HCT116 (cell line): ENCODE data around the gene GBP6. TPM values are rescaled to one million over a fixed set of nuclear protein-coding genes. Genes with fewer than 3 reads are reported as not detected.
"Not testable (repeated sequence)": the region's sequence is repeated elsewhere in the genome, so short reads cannot be mapped to it uniquely, and the experiment has no call there.

Source experiments
- ATAC-seq: fragments of 200-7000 bp; cut with Tn5 transposase; 2 replicates; pipeline ENCODE4 v1.9.1; 2020; ENCODE audit warnings: mild to moderate bottlenecking, moderate library complexity
- BruUV-seq: library from RNA; stranded (reverse); fragments of 400-500 nt; replicated peaks from 2 replicates; lab custom pipeline; 2021; lab: Mats Ljungman, UMichigan
- CTCF ChIA-PET: fragments of 300-600 bp; sonication (Branson Sonifier 250); formaldehyde crosslinking; loops from one replicate; lab custom pipeline; 2021; ENCODE audit warnings: antibody characterized with exemption; lab: Charles Lee
- POLR2A ChIA-PET: fragments of 300-600, 350-600 bp; sonication (Branson Sonifier 250); formaldehyde crosslinking; loops from one replicate; lab custom pipeline; 2021; ENCODE audit warnings: antibody characterized with exemption; lab: Charles Lee
- RAD21 ChIA-PET, 2 experiments: fragments of 300-600 bp; sonication (Branson Sonifier 250); formaldehyde crosslinking; loops; one replicate each; lab custom pipeline; 2023; ENCODE audit warnings: low total read pairs in 2 of 2; ENCODE audit not compliant: uncharacterized antibody in 2 of 2, unreplicated experiment in 2 of 2, low non-redundant PET in 1 of 2; lab: Charles Lee
- DNase-seq: peaks from one replicate; pipeline ENCODE4 v3.0.0-alpha.2; 2010; ENCODE audit warnings: low read depth, low spot score
- H2AFZ ChIP-seq: fragments of 200-600 bp; shearing (Covaris generic), sonication (generic); 2 replicates; pipeline ENCODE4 v1.6.1; 2017; ENCODE audit warnings: low read depth, mixed run types, mixed read lengths, antibody characterized with exemption, low read length; ENCODE audit not compliant: poor library complexity, severe bottlenecking
- H3K27ac ChIP-seq: 2 replicates; pipeline ENCODE4 v1.5.1; 2012; ENCODE audit warnings: low read depth, low read length
- H3K27me3 ChIP-seq: fragments of 200-600 bp; sonication (generic); 2 replicates; pipeline ENCODE4 v1.6.1; 2016; ENCODE audit warnings: mixed run types, low read length, mixed read lengths; ENCODE audit not compliant: insufficient read depth
- H3K36me3 ChIP-seq, 2 experiments: fragments of 200-500 bp in 1 of 2; fragments of 200-600 bp in 1 of 2; sonication (Bioruptor generic) in 1 of 2; sonication (generic) in 1 of 2; 2 replicates each; pipeline versions ENCODE4 v1.5.1 to v1.6.1; 2014 to 2016; ENCODE audit warnings: low read length in 2 of 2, inconsistent platforms in 1 of 2, mixed read lengths in 1 of 2, mixed run types in 1 of 2; ENCODE audit not compliant: insufficient read depth in 2 of 2, control insufficient read depth in 1 of 2
- H3K4me1 ChIP-seq, 2 experiments: fragments of 200-600 bp in 1 of 2; sonication (generic) in 1 of 2; 2 replicates each; pipeline versions ENCODE4 v1.5.1 to v1.6.1; 2012 to 2017; ENCODE audit warnings: low read length in 2 of 2, inconsistent platforms in 1 of 2, mild to moderate bottlenecking in 1 of 2, mixed read lengths in 1 of 2, mixed run types in 1 of 2, moderate library complexity in 1 of 2; ENCODE audit not compliant: insufficient read depth in 2 of 2, control insufficient read depth in 1 of 2
- H3K4me2 ChIP-seq: fragments of 200-600 bp; sonication (generic); 2 replicates; pipeline ENCODE4 v1.6.1; 2017; ENCODE audit warnings: mixed run types, low read length, mixed read lengths
- H3K4me3 ChIP-seq, 2 experiments: fragments of 200-600 bp in 1 of 2; sonication (generic) in 1 of 2; replicated peaks in 1 of 2; 2 replicates each; pipeline ENCODE4 v1.5.1; 2011 to 2016; ENCODE audit warnings: low read length in 2 of 2, control low read depth in 1 of 2, low read depth in 1 of 2, mild to moderate bottlenecking in 1 of 2, mixed read lengths in 1 of 2, mixed run types in 1 of 2
- H3K79me2 ChIP-seq: fragments of 200-600 bp; sonication (generic); 2 replicates; pipeline ENCODE4 v1.6.1; 2017; ENCODE audit warnings: mild to moderate bottlenecking, mixed run types, low read length, moderate library complexity, mixed read lengths; ENCODE audit not compliant: insufficient read depth
- H3K9ac ChIP-seq: fragments of 200-600 bp; sonication (generic); 2 replicates; pipeline ENCODE4 v1.6.1; 2016; ENCODE audit warnings: low read length, mixed read lengths
- H3K9me2 ChIP-seq: fragments of 200-600 bp; sonication (generic), shearing (Covaris generic); 2 replicates; pipeline ENCODE4 v1.6.1; 2017; ENCODE audit warnings: mixed run types, mild to moderate bottlenecking, moderate library complexity; ENCODE audit not compliant: insufficient read depth
- H3K9me3 ChIP-seq, 2 experiments: fragments of 200-500 bp in 1 of 2; fragments of 200-600 bp in 1 of 2; sonication (Bioruptor generic) in 1 of 2; sonication (generic) in 1 of 2; 2 replicates each; pipeline ENCODE4 v1.6.1; 2014 to 2017; ENCODE audit warnings: low read length in 2 of 2, mixed read lengths in 2 of 2, inconsistent platforms in 1 of 2, low read depth in 1 of 2, mild to moderate bottlenecking in 1 of 2, mixed run types in 1 of 2, moderate library complexity in 1 of 2; ENCODE audit not compliant: control insufficient read depth in 1 of 2, insufficient read depth in 1 of 2
- H4K20me1 ChIP-seq: fragments of 200-600 bp; sonication (generic), shearing (Covaris generic); 2 replicates; pipeline ENCODE4 v1.6.1; 2017; ENCODE audit warnings: mixed run types, mild to moderate bottlenecking, moderate library complexity; ENCODE audit not compliant: insufficient read depth
- CEBPB ChIP-seq: IDR thresholded peaks from 2 replicates; pipeline ENCODE4 v1.6.1; 2012; ENCODE audit warnings: low read depth
- EGR1 ChIP-seq: IDR thresholded peaks from 2 replicates; pipeline ENCODE4 v1.6.1; 2012; ENCODE audit warnings: low read depth
- EZH2 ChIP-seq: fragments of 200-600 bp; sonication (generic); IDR thresholded peaks from 2 replicates; pipeline ENCODE4 v1.6.1; 2017; ENCODE audit warnings: antibody characterized with exemption, mixed run types
- EZH2phosphoT487 ChIP-seq: fragments of 200-600 bp; IDR thresholded peaks from 2 replicates; pipeline ENCODE4 v1.6.1; 2018; ENCODE audit warnings: antibody characterized with exemption, borderline replicate concordance
- FOSL1 ChIP-seq: IDR thresholded peaks from 2 replicates; pipeline ENCODE4 v1.6.1; 2012; ENCODE audit warnings: low read depth
- RAD21 ChIP-seq: IDR thresholded peaks from 2 replicates; pipeline ENCODE4 v1.6.1; 2012; ENCODE audit warnings: low read depth, mild to moderate bottlenecking
- SP1 ChIP-seq: IDR thresholded peaks from 2 replicates; pipeline ENCODE4 v1.6.1; 2012; ENCODE audit warnings: low read depth
- SRF ChIP-seq: IDR thresholded peaks from 2 replicates; pipeline ENCODE4 v1.6.1; 2012; ENCODE audit warnings: low read depth
- ZFX ChIP-seq: fragments of 450-650 bp; IDR thresholded peaks from 2 replicates; pipeline ENCODE4 v1.6.1; 2017
- ZNF274 ChIP-seq: fragments of 200-500 bp; sonication (Bioruptor generic); IDR thresholded peaks from 2 replicates; pipeline ENCODE4 v1.6.1; 2014; ENCODE audit warnings: mild to moderate bottlenecking, low read depth, low read length, inconsistent platforms
- intact Hi-C: fragments of 100-400 bp; cut with micrococcal nuclease; formaldehyde crosslinking; loops from 2 replicates; pipeline ENCODE4 v1.10.0; 2022
- total RNA-seq: library from RNA; stranded (reverse); gene quantifications from one replicate; pipeline ENCODE4 v1.2.1, GENCODE V29; 2021; ENCODE audit not compliant: unreplicated experiment
- TF ChIP-seq, protein P1 (sequence below), 3 experiments: fragments of 200-600 bp in 1 of 3; sonication (generic) in 1 of 3; IDR thresholded peaks in 2 of 3; conservative IDR thresholded peaks in 1 of 3; 2 replicates each; pipeline ENCODE4 v1.5.1; 2012 to 2017; ENCODE audit warnings: low read depth in 2 of 3, low read length in 2 of 3, antibody characterized with exemption in 1 of 3, borderline replicate concordance in 1 of 3, control low read depth in 1 of 3, mild to moderate bottlenecking in 1 of 3, mixed read lengths in 1 of 3, mixed run types in 1 of 3, moderate library complexity in 1 of 3; ENCODE audit not compliant: insufficient read depth in 1 of 3
- TF ChIP-seq, protein P2 (sequence below): IDR thresholded peaks from 2 replicates; pipeline ENCODE4 v1.6.1; 2012
- TF ChIP-seq, protein P3 (sequence below): IDR thresholded peaks from 2 replicates; pipeline ENCODE4 v1.6.1; 2012

The GBP6 gene
- total RNA-seq, 1 experiment from 2014 or later: not detected

DNA sequence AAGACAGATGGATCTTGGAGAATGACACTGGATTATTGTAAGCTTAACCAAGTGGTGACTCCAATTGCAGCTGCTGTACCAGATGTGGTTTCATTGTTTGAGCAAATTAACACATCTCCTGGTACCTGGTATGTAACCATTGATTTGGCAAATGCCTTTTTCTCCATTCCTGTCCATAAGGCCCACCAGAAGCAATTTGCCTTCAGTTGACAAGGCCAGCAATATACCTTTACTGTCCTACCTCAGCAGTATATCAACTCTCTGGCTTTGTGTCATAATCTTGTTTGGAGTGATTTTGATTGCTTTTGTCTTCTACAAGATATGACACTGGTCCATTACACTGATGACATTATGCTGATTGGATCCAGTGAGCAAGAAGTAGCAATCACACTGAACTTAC lies 18.4 kb upstream of the GBP6 start:
- H2AFZ ChIP-seq, H3K4me3 ChIP-seq, H4K20me1 ChIP-seq, H3K36me3 ChIP-seq, H3K9me2 ChIP-seq, POLR2A ChIA-PET, ATAC-seq, RAD21 ChIA-PET, H3K79me2 ChIP-seq, H3K9ac ChIP-seq, H3K27ac ChIP-seq, H3K9me3 ChIP-seq, H3K27me3 ChIP-seq, intact Hi-C loops, BruUV-seq, H3K4me2 ChIP-seq, DNase-seq, H3K4me1 ChIP-seq, CTCF ChIA-PET: not testable (repeated sequence)

DNA sequence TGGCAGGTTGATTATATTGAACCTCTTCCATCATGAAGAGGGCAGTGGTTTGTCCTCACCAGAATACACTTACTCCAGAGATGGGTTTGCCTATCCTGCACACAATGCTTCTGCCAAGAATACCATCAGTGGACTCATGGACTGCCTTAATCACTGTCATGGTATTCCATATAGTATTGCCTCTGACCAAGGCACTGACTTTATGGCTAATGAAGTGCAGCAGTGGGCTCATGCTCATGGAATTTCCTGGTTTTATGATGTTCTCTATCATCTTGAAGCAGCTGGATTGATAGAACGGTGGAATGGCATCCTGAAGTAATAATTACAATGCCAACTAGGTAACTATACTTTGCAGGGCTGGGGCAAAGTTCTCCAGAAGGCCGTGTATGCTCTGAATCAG lies 16.6 kb upstream of the GBP6 start:
- Histone ChIP-seq H3K27ac (no peak overlapping the region), H4K20me1 (no peaks in the 10 kb centered on the region), H3K9me2 (no peaks in the 10 kb centered on the region), H3K79me2 (no peaks in the 10 kb centered on the region), H3K4me3 (no peak overlapping the region), H2AFZ (no peak overlapping the region), H3K4me2 (no peak overlapping the region), H3K9me3 (no peaks in the 10 kb centered on the region), H3K4me1 (no peaks in the 10 kb centered on the region), H3K9ac (no peak overlapping the region), H3K36me3 (no peaks in the 10 kb centered on the region), H3K27me3 (no peaks in the 10 kb centered on the region)
- CTCF ChIA-PET: no interaction called here
- RAD21 ChIA-PET: no interaction called here
- no TSS peak for BruUV-seq
- POLR2A ChIA-PET: no interaction called here
- TF ChIP-seq, protein P1, sequence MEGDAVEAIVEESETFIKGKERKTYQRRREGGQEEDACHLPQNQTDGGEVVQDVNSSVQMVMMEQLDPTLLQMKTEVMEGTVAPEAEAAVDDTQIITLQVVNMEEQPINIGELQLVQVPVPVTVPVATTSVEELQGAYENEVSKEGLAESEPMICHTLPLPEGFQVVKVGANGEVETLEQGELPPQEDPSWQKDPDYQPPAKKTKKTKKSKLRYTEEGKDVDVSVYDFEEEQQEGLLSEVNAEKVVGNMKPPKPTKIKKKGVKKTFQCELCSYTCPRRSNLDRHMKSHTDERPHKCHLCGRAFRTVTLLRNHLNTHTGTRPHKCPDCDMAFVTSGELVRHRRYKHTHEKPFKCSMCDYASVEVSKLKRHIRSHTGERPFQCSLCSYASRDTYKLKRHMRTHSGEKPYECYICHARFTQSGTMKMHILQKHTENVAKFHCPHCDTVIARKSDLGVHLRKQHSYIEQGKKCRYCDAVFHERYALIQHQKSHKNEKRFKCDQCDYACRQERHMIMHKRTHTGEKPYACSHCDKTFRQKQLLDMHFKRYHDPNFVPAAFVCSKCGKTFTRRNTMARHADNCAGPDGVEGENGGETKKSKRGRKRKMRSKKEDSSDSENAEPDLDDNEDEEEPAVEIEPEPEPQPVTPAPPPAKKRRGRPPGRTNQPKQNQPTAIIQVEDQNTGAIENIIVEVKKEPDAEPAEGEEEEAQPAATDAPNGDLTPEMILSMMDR (IDR thresholded peaks at IDR 0.05 in 2 of 3, conservative IDR thresholded peaks at IDR 0.05 in 1 of 3; ENCODE audit: borderline replicate concordance in 1 of 3, insufficient read depth in 1 of 3, low read depth in 2 of 3, low read length in 2 of 3): no peak
- TF ChIP-seq ZNF274 (no peak), EZH2phosphoT487 (no peak), FOSL1 (no peak), RAD21 (no peak), EGR1 (no peak), EZH2 (no peak), SP1 (no peak), ZFX (no peak), SRF (no peak), CEBPB (no peak)
- TF ChIP-seq, protein P2, sequence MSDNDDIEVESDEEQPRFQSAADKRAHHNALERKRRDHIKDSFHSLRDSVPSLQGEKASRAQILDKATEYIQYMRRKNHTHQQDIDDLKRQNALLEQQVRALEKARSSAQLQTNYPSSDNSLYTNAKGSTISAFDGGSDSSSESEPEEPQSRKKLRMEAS: no peak
- TF ChIP-seq, protein P3, sequence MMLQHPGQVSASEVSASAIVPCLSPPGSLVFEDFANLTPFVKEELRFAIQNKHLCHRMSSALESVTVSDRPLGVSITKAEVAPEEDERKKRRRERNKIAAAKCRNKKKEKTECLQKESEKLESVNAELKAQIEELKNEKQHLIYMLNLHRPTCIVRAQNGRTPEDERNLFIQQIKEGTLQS: no peak
- intact Hi-C loops: no loop called here
- DNase-seq (no peak), ATAC-seq (no peak)
